ENCODE results near the gene ANAPC2.

DNA sequence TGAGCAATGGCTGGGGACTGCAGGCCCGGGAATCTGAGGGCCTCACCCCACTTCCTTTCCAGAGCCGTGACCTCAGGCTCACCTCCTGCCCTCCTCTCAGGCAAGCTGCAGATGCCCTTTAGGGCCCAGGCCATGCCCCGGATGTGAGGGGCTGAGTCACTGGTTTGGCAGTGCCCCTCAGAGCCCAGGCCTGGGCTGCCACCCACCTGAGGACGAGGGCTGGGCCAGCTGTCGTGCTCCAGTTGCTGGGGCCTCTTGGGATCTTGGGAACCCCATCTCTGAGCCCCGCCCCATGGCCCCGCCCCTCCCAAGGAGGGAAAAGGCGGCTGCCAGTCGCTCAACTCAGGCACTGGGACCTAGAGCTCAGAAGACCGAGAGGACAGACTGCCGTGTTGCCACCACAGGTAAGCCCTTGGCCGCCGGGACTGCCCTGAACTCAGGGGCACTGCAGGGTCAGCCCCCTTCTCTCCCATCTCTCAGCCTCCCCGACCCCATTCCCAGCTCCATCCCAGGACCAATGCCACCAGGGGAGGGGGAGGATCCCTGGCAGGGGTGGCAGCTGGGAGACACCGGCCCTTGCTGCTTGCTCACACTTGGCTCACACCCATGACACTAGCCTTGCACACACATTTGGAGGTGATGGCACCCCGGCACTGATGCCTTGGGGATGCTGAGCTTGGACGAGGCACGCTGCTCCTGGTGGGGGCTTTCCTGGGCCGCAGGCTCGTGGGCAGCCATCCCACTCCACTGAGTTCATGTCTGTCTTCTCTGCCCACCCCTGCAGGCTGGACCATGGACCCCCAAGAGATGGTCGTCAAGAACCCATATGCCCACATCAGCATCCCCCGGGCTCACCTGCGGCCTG is 36.7 kb upstream of the ANAPC2 start, which contains the start of gene CYSRT1:
- TF ChIP-seq, protein P1, sequence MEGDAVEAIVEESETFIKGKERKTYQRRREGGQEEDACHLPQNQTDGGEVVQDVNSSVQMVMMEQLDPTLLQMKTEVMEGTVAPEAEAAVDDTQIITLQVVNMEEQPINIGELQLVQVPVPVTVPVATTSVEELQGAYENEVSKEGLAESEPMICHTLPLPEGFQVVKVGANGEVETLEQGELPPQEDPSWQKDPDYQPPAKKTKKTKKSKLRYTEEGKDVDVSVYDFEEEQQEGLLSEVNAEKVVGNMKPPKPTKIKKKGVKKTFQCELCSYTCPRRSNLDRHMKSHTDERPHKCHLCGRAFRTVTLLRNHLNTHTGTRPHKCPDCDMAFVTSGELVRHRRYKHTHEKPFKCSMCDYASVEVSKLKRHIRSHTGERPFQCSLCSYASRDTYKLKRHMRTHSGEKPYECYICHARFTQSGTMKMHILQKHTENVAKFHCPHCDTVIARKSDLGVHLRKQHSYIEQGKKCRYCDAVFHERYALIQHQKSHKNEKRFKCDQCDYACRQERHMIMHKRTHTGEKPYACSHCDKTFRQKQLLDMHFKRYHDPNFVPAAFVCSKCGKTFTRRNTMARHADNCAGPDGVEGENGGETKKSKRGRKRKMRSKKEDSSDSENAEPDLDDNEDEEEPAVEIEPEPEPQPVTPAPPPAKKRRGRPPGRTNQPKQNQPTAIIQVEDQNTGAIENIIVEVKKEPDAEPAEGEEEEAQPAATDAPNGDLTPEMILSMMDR (IDR thresholded peaks at IDR 0.05 in 4 of 5, conservative IDR thresholded peaks at IDR 0.05 in 1 of 5) = no peak
- no peak for TF ChIP-seq POLR2A (IDR thresholded peaks at IDR 0.05)

Data from gastrocnemius medialis (tissue), 4 donors.